Left lung (tissue), 10 donors: ENCODE results near the gene CACNA1C. TPM values are rescaled to one million over a fixed set of nuclear protein-coding genes. Genes with fewer than 3 reads are reported as not detected.

Experiments used
- ATAC-seq: fragments of 200-7000 bp; cut with Tn5 transposase; one replicate; pipeline ENCODE4 v1.9.1; 2020; ENCODE audit warnings: moderate library complexity
- DNase-seq, 4 donors: peaks; one replicate each; pipeline ENCODE4 v3.0.0-alpha.2; 2013 to 2020
- H3K27ac ChIP-seq, 2 donors: fragments of 200-600 bp; sonication (generic) in 1 of 2; one replicate each; pipeline versions ENCODE4 v1.5.0 to v1.8.0; 2020 to 2021
- H3K27me3 ChIP-seq, 2 donors: fragments of 200-600 bp; sonication (generic) in 1 of 2; one replicate each; pipeline versions ENCODE4 v1.5.0 to v1.8.0; 2020 to 2021
- H3K36me3 ChIP-seq, 2 donors: fragments of 200-600 bp; sonication (generic) in 1 of 2; one replicate each; pipeline versions ENCODE4 v1.5.0 to v1.8.0; 2020 to 2021
- H3K4me1 ChIP-seq, 2 donors: fragments of 200-600 bp; one replicate each; pipeline ENCODE4 v1.8.0; 2021
- H3K4me3 ChIP-seq, 2 donors: fragments of 200-600 bp; sonication (generic) in 1 of 2; one replicate each; pipeline versions ENCODE4 v1.5.0 to v1.8.0; 2020 to 2021; ENCODE audit warnings: mild to moderate bottlenecking in 1 of 2
- H3K9me3 ChIP-seq, 2 donors: fragments of 200-600 bp; sonication (generic) in 1 of 2; one replicate each; pipeline versions ENCODE4 v1.5.0 to v1.8.0; 2020 to 2021
- intact Hi-C, 2 donors: fragments of 100-400 bp; cut with DNase I; formaldehyde crosslinking; loops; one replicate each; pipeline versions ENCODE4 v1.11.2 to v1.14.2; 2022
- polyA plus RNA-seq, 6 donors: library from polyadenylated mRNA; unstranded; fragments of 120-200 nt; gene quantifications; one replicate each; pipeline ENCODE4 v1.2.1, GENCODE V29; 2013; ENCODE audit not compliant: insufficient read length in 6 of 6
- total RNA-seq, 2 donors: library from RNA; stranded (reverse); fragmentation: NEBNext Ultra II Directional; extraction: Animal tissue kit (Norgen Biotek cat#: 25700); gene quantifications; one replicate each; pipeline ENCODE4 v1.2.1, GENCODE V29; 2021
- TF ChIP-seq, protein P1 (sequence below), 2 donors: fragments of 200-600 bp; sonication (generic) in 1 of 2; IDR thresholded peaks; one replicate each; pipeline versions ENCODE4 v1.5.0 to v1.8.0; 2021; ENCODE audit warnings: antibody characterized with exemption in 2 of 2
- donor health status: DM: no; HTN: yes; CAD: no.
- donor health status: DM: no; HTN: no; CAD: no.

The CACNA1C gene
- total and polyA plus RNA-seq, 8 donors = 11.9 to 21.9 (median 14.2) TPM

DNA sequence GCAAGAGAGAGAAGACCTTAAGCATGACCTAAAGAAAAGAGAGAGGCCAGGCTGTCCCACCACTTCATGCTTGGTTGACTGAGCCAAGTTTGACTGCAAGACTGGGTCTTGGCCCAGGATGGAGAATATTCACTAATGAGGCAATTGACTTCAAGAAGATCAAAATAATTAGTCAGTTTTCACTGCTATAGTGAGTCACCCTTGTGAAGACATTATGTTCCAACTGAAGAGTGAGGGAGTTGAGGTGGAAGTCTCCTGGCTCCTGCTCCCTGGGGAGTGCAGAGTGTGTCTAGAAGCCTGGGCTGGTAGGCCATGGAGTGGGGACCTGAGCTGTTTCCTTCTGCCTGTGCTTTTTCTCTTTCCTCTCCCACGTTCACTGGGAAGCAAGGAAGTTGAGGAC, 117.6 kb downstream of the CACNA1C start:
- ATAC-seq (peak; percentile 45), DNase-seq (no peak)
- H3K27me3 ChIP-seq = peaks cover 0 to 13% of the 10 kb centered on the region in 2 donors
- no peaks in the 10 kb centered on the region for H3K4me1 ChIP-seq
- peaks cover 0 to 17% of the 10 kb centered on the region in 2 donors for H3K9me3 ChIP-seq
- H3K4me3 ChIP-seq = no peak overlapping the region
- intact Hi-C loops = no loop called here
- H3K36me3 ChIP-seq = no peaks in the 10 kb centered on the region
- TF ChIP-seq, protein P1, sequence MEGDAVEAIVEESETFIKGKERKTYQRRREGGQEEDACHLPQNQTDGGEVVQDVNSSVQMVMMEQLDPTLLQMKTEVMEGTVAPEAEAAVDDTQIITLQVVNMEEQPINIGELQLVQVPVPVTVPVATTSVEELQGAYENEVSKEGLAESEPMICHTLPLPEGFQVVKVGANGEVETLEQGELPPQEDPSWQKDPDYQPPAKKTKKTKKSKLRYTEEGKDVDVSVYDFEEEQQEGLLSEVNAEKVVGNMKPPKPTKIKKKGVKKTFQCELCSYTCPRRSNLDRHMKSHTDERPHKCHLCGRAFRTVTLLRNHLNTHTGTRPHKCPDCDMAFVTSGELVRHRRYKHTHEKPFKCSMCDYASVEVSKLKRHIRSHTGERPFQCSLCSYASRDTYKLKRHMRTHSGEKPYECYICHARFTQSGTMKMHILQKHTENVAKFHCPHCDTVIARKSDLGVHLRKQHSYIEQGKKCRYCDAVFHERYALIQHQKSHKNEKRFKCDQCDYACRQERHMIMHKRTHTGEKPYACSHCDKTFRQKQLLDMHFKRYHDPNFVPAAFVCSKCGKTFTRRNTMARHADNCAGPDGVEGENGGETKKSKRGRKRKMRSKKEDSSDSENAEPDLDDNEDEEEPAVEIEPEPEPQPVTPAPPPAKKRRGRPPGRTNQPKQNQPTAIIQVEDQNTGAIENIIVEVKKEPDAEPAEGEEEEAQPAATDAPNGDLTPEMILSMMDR (IDR thresholded peaks at IDR 0.05) = no peak
- no peak overlapping the region for H3K27ac ChIP-seq

DNA sequence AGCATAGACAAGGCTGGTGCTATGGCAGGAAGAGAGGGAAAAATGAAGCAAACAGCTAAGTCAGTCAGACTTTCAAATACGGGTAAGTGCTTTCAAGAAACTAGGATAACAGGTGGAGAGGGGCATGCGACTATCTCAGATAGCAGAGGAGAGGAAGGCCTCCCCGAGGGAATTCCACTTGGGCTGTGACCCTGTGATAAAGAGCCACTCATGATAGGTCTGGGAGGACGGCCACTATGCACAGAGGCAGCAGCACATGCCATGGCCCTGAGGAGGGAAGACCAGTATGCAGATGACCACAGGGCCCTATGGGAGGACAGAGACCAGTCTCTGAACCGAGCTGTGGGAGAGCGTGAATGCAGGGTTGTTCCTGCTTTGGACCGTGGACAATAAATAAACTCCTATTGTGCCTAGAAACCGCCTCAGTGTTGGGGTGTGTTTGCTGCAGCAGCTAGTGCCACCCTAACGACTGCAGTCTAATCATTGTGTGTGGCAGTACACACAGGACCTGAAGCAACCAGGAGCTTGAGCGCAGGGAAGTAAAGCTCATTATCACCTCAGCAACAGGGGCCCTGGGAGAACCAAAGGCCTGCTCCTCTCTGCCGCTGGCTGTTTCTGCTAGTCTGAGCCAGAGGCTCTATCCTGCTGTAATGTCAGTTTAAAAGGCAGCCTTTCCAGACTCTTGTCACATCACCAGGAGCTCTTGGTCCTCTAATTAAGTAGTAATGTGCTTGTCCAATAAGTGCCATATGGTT, 119.1 kb downstream of the CACNA1C start:
- Histone ChIP-seq H3K9me3 (peaks cover 0 to 15% of the 10 kb centered on the region in 2 donors), H3K4me3 (no peak overlapping the region), H3K27ac (no peak overlapping the region), H3K27me3 (peaks cover 0 to 13% of the 10 kb centered on the region in 2 donors), H3K36me3 (no peaks in the 10 kb centered on the region), H3K4me1 (no peaks in the 10 kb centered on the region)
- DNase-seq (no peak), ATAC-seq (no peak)
- intact Hi-C loops = no loop called here
- TF ChIP-seq, protein P1 (IDR thresholded peaks at IDR 0.05) = no peak

DNA sequence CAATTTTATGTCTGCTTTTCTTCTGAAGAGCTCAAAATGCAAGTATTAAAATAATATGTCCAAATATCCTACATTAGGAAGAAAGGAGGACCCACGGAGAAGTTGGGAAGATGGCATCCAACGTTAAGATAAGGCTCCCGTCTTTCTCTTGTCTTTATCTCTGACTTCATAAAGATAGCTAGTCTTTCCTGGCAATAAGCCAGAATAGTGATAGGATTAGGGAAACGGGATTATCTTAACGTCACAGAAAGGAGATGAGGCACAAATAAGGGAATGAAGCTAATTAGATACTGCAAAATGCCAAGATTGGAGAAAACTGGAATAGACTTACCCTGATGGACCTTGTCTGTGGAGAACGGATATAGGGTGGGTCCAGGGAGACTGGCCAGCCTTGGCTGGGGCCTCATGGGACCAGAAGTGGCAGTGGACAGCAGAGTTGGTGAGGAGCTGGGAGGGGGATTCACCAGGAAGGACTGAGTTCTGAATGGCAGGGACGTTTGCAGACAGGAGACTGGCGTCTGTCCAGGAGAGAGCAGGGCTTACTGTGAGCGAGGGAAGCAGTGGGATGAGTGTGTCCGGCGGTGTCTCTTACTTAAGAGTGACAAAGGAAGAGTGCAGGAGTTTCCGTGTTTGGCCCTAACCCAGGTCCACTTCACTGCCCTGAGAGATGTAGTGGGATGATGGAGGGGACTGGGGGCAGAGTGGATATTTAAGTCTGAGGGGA, 119.9 kb downstream of the CACNA1C start:
- peaks cover 0 to 12% of the 10 kb centered on the region in 2 donors for H3K27me3 ChIP-seq
- no peak overlapping the region for H3K27ac ChIP-seq
- no peaks in the 10 kb centered on the region for H3K36me3 ChIP-seq
- H3K9me3 ChIP-seq = peaks cover 0 to 8% of the 10 kb centered on the region in 2 donors
- no peaks in the 10 kb centered on the region for H3K4me1 ChIP-seq
- H3K4me3 ChIP-seq = no peak overlapping the region
- TF ChIP-seq, protein P1 (IDR thresholded peaks at IDR 0.05) = no peak
- no peak for ATAC-seq
- intact Hi-C loops = no loop called here
- no peak for DNase-seq

DNA sequence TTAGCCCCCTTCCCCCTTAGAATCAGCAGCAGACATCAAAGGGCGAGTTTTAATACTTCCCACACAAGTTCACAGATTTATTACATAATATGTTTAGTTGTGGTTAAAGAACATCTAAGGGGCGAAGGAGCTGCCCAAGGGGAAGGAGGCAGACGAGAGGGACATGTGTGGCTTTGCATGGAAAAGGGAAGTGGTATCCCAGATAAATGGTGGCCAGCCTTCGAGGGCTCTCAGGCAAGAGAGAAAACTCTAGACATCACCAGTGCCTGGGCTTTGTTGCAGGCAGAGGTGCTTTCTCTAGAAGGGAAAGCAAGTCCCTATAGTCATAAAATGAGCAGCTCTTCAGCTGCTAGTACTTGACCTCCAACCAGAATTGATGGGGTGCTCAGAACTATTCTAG, 121.2 kb downstream of the CACNA1C start:
- H3K4me3 ChIP-seq = no peak overlapping the region
- no peak overlapping the region for H3K27ac ChIP-seq
- TF ChIP-seq, protein P1 (IDR thresholded peaks at IDR 0.05) = no peak
- ATAC-seq (no peak), DNase-seq (no peak)
- no peaks in the 10 kb centered on the region for H3K9me3 ChIP-seq
- H3K27me3 ChIP-seq = peaks cover 0 to 9% of the 10 kb centered on the region in 2 donors
- H3K36me3 ChIP-seq = no peaks in the 10 kb centered on the region
- intact Hi-C loops = no loop called here
- no peaks in the 10 kb centered on the region for H3K4me1 ChIP-seq

DNA sequence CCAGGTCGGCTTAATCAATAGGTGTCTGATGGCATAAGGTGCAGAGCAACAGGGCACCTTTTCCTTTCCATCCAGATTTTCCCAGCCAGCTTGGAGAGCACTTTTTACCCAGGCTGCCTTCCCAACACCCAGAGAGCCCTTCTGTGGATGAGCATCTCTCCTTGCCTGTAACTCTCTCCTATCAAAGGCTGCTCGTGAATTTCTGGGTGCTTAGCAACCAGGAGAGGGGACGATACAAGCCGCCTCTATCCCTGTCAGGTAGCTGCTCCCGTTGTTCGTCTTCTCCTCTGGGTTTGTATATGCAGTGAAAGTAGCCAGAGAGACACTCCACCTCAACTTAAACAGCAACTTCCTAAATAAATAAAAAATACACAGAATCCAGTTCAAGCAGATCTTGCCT, 124.2 kb downstream of the CACNA1C start:
- peaks cover 0 to 5% of the 10 kb centered on the region in 2 donors for H3K4me1 ChIP-seq
- H3K9me3 ChIP-seq = no peaks in the 10 kb centered on the region
- no peak overlapping the region for H3K27ac ChIP-seq
- TF ChIP-seq, protein P1 (IDR thresholded peaks at IDR 0.05) = no peak
- no peak overlapping the region for H3K4me3 ChIP-seq
- peaks cover 0 to 9% of the 10 kb centered on the region in 2 donors for H3K27me3 ChIP-seq
- ATAC-seq (no peak), DNase-seq (no peak)
- intact Hi-C loops = no loop called here
- H3K36me3 ChIP-seq = no peaks in the 10 kb centered on the region
